Measurements from ENCODE around the gene MT1G.

DNA sequence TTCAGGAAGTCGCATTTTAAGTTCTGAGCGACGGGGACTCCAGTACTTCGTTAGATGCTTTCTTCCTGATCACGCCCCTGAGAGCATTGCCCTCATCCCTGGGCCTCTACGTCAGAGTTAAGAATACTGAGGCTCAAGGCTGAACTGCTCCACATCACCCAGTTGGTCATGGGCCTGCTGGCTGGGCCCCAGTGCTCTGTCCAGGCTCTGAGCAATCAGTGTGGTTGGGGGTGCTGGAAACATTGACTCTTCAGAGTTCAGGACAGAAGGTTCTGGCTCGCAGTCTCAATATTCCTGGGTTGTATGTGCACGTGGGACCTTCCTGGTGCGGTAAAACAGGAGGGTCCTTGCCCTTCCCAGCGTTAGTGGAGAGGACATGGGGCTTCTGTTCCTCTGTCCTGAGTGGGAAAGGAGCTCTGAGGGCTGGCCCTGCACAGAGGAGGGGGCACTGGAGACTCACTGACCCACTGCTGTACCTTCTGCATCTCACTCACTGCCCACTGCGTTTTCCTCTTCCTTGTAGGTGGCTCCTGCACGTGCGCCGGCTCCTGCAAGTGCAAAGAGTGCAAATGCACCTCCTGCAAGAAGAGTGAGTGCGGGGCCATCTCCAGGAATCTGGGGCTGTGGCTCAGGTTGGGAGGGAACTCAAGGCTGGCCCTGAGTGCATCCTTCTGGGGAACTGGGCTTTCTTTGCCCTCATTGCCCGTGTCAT is 41.8 kb downstream of the MT1G start:
- TF ChIP-seq, protein P1, sequence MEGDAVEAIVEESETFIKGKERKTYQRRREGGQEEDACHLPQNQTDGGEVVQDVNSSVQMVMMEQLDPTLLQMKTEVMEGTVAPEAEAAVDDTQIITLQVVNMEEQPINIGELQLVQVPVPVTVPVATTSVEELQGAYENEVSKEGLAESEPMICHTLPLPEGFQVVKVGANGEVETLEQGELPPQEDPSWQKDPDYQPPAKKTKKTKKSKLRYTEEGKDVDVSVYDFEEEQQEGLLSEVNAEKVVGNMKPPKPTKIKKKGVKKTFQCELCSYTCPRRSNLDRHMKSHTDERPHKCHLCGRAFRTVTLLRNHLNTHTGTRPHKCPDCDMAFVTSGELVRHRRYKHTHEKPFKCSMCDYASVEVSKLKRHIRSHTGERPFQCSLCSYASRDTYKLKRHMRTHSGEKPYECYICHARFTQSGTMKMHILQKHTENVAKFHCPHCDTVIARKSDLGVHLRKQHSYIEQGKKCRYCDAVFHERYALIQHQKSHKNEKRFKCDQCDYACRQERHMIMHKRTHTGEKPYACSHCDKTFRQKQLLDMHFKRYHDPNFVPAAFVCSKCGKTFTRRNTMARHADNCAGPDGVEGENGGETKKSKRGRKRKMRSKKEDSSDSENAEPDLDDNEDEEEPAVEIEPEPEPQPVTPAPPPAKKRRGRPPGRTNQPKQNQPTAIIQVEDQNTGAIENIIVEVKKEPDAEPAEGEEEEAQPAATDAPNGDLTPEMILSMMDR (conservative IDR thresholded peaks at IDR 0.05; ENCODE audit: low read length), result no peak
- no peak for TF ChIP-seq EZH2phosphoT487 (IDR thresholded peaks at IDR 0.05; ENCODE audit: borderline replicate concordance, low read depth, low read length)
